Measurements from ENCODE around the gene PKN3.
"Not testable (repeated sequence)": the region's sequence is repeated elsewhere in the genome, so short reads cannot be mapped to it uniquely, and the experiment has no call there.

The PKN3 gene

GRCh38 chr9:128694344-128694743, 8.0 kb upstream of the PKN3 start:
- H2BK120ac ChIP-seq (ENCODE audit: insufficient read depth, low read length, poor library complexity) = no peak overlapping the region
- no peak overlapping the region for H4K8ac ChIP-seq (ENCODE audit: low read depth, low read length)
- H3K4me2 ChIP-seq (ENCODE audit: low read length) = no peak overlapping the region
- H3K18ac ChIP-seq (ENCODE audit: low read length) = no peak overlapping the region
- no peak overlapping the region for H3K23ac ChIP-seq (ENCODE audit: low read length)
- H3K9me3 ChIP-seq (ENCODE audit: insufficient read depth, low read depth, low read length) = no peaks in the 10 kb centered on the region
- H3K36me3 ChIP-seq (ENCODE audit: control insufficient read depth in 1 of 2, insufficient read depth in 2 of 2, low read length in 2 of 2) = peaks cover 7 to 25% of the 10 kb centered on the region in 2 experiments
- H2BK12ac ChIP-seq (ENCODE audit: low read length) = no peak overlapping the region
- no peak overlapping the region for H3K14ac ChIP-seq (ENCODE audit: low read length)
- no peak overlapping the region for H2BK5ac ChIP-seq (ENCODE audit: low read depth, low read length, poor library complexity)
- H3K79me2 ChIP-seq (ENCODE audit: control insufficient read depth, insufficient read depth, low read length, poor library complexity) = peaks cover 9% of the 10 kb centered on the region
- no peak overlapping the region for H3K9ac ChIP-seq (ENCODE audit: low read length)
- no peak overlapping the region for H4K91ac ChIP-seq (ENCODE audit: low read depth, low read length)
- H2AFZ ChIP-seq (ENCODE audit: insufficient read depth, low read length, poor library complexity) = no peak overlapping the region
- H3K27ac ChIP-seq (ENCODE audit: low read depth, low read length) = no peak overlapping the region
- no peaks in the 10 kb centered on the region for H3K4me1 ChIP-seq (ENCODE audit: control insufficient read depth in 1 of 2, insufficient read depth in 2 of 2, low read length in 2 of 2)
- H4K12ac ChIP-seq (ENCODE audit: low read depth, low read length) = no peak overlapping the region
- no peak overlapping the region for H2AK5ac ChIP-seq (ENCODE audit: low read length)
- no CpG with 5 or more reads among the region's 6 CpGs for WGBS (ENCODE audit: extremely low coverage, insufficient coverage, insufficient read length)
- no peak overlapping the region for H3K4me3 ChIP-seq (ENCODE audit: low read depth, low read length)
- no peak for DNase-seq
- no peaks in the 10 kb centered on the region for H3K27me3 ChIP-seq (ENCODE audit: insufficient read depth, low read length)
- peaks cover 7% of the 10 kb centered on the region for H3K79me1 ChIP-seq (ENCODE audit: low read length)
- H3K4ac ChIP-seq (ENCODE audit: low read depth, low read length) = no peak overlapping the region

GRCh38 chr9:128696923-128697707, 5.2 kb upstream of the PKN3 start:
- Histone ChIP-seq H3K4ac (ENCODE audit: low read depth, low read length) (no peak overlapping the region), H3K23ac (ENCODE audit: low read length) (no peak overlapping the region), H2AK5ac (ENCODE audit: low read length) (no peak overlapping the region), H3K18ac (ENCODE audit: low read length) (no peak overlapping the region), H3K4me2 (ENCODE audit: low read length) (no peak overlapping the region), H3K79me2 (ENCODE audit: control insufficient read depth, insufficient read depth, low read length, poor library complexity) (no peaks in the 10 kb centered on the region), H3K36me3 (ENCODE audit: control insufficient read depth in 1 of 2, insufficient read depth in 2 of 2, low read length in 2 of 2) (peaks cover 3 to 19% of the 10 kb centered on the region in 2 experiments), H3K14ac (ENCODE audit: low read length) (no peak overlapping the region), H3K27ac (ENCODE audit: low read depth, low read length) (no peak overlapping the region), H3K9ac (ENCODE audit: low read length) (no peak overlapping the region), H4K8ac (ENCODE audit: low read depth, low read length) (no peak overlapping the region), H3K4me3 (ENCODE audit: low read depth, low read length) (no peak overlapping the region), H4K12ac (ENCODE audit: low read depth, low read length) (no peak overlapping the region), H2BK12ac (ENCODE audit: low read length) (no peak overlapping the region), H2AFZ (ENCODE audit: insufficient read depth, low read length, poor library complexity) (no peak overlapping the region), H4K91ac (ENCODE audit: low read depth, low read length) (no peak overlapping the region), H3K79me1 (ENCODE audit: low read length) (no peaks in the 10 kb centered on the region), H3K9me3 (ENCODE audit: insufficient read depth, low read depth, low read length) (no peaks in the 10 kb centered on the region), H2BK5ac (ENCODE audit: low read depth, low read length, poor library complexity) (no peak overlapping the region), H3K4me1 (ENCODE audit: control insufficient read depth in 1 of 2, insufficient read depth in 2 of 2, low read length in 2 of 2) (peaks cover 4 to 5% of the 10 kb centered on the region in 2 experiments), H2BK120ac (ENCODE audit: insufficient read depth, low read length, poor library complexity) (no peak overlapping the region), H3K27me3 (ENCODE audit: insufficient read depth, low read length) (no peaks in the 10 kb centered on the region)
- no CpG with 5 or more reads among the region's 8 CpGs for WGBS (ENCODE audit: extremely low coverage, insufficient coverage, insufficient read length)
- DNase-seq = no peak

- not testable (repeated sequence) for H3K27me3 ChIP-seq (ENCODE audit: insufficient read depth, low read length); H2AK5ac ChIP-seq (ENCODE audit: low read length); H4K8ac ChIP-seq (ENCODE audit: low read depth, low read length); H2BK120ac ChIP-seq (ENCODE audit: insufficient read depth, low read length, poor library complexity); H3K9ac ChIP-seq (ENCODE audit: low read length); H2BK12ac ChIP-seq (ENCODE audit: low read length); H3K23ac ChIP-seq (ENCODE audit: low read length); H3K18ac ChIP-seq (ENCODE audit: low read length); H3K4me2 ChIP-seq (ENCODE audit: low read length); H3K14ac ChIP-seq (ENCODE audit: low read length); H4K91ac ChIP-seq (ENCODE audit: low read depth, low read length); H3K36me3 ChIP-seq (ENCODE audit: control insufficient read depth in 1 of 2, insufficient read depth in 2 of 2, low read length in 2 of 2); DNase-seq; H4K12ac ChIP-seq (ENCODE audit: low read depth, low read length); H3K79me1 ChIP-seq (ENCODE audit: low read length); H3K79me2 ChIP-seq (ENCODE audit: control insufficient read depth, insufficient read depth, low read length, poor library complexity); H3K9me3 ChIP-seq (ENCODE audit: insufficient read depth, low read depth, low read length); H3K4ac ChIP-seq (ENCODE audit: low read depth, low read length); H2AFZ ChIP-seq (ENCODE audit: insufficient read depth, low read length, poor library complexity); H2BK5ac ChIP-seq (ENCODE audit: low read depth, low read length, poor library complexity); H3K4me3 ChIP-seq (ENCODE audit: low read depth, low read length); H3K27ac ChIP-seq (ENCODE audit: low read depth, low read length)
- peaks cover 9 to 11% of the 10 kb centered on the region in 2 experiments for H3K4me1 ChIP-seq (ENCODE audit: control insufficient read depth in 1 of 2, insufficient read depth in 2 of 2, low read length in 2 of 2)
- no CpG with 5 or more reads among the region's 30 CpGs for WGBS (ENCODE audit: extremely low coverage, insufficient coverage, insufficient read length)
These were observed 3.1 kb upstream of the PKN3 start for GRCh38 chr9:128699096-128699795.

GRCh38 chr9:128701227-128701854, 962 bp upstream of the PKN3 start:
- no CpG with 5 or more reads among the region's 10 CpGs for WGBS (ENCODE audit: extremely low coverage, insufficient coverage, insufficient read length)
- Histone ChIP-seq H2BK5ac (ENCODE audit: low read depth, low read length, poor library complexity) (no peak overlapping the region), H2AK5ac (ENCODE audit: low read length) (no peak overlapping the region), H3K14ac (ENCODE audit: low read length) (no peak overlapping the region), H3K9me3 (ENCODE audit: insufficient read depth, low read depth, low read length) (peaks cover 3% of the 10 kb centered on the region), H3K36me3 (ENCODE audit: control insufficient read depth in 1 of 2, insufficient read depth in 2 of 2, low read length in 2 of 2) (peaks cover 8 to 9% of the 10 kb centered on the region in 2 experiments), H3K4me2 (ENCODE audit: low read length) (no peak overlapping the region), H3K27me3 (ENCODE audit: insufficient read depth, low read length) (no peaks in the 10 kb centered on the region), H2BK120ac (ENCODE audit: insufficient read depth, low read length, poor library complexity) (no peak overlapping the region), H3K79me2 (ENCODE audit: control insufficient read depth, insufficient read depth, low read length, poor library complexity) (peaks cover 4% of the 10 kb centered on the region), H3K27ac (ENCODE audit: low read depth, low read length) (no peak overlapping the region), H2BK12ac (ENCODE audit: low read length) (no peak overlapping the region), H3K9ac (ENCODE audit: low read length) (no peak overlapping the region), H4K8ac (ENCODE audit: low read depth, low read length) (no peak overlapping the region), H3K4me3 (ENCODE audit: low read depth, low read length) (no peak overlapping the region), H4K12ac (ENCODE audit: low read depth, low read length) (no peak overlapping the region), H3K18ac (ENCODE audit: low read length) (no peak overlapping the region), H4K91ac (ENCODE audit: low read depth, low read length) (no peak overlapping the region), H3K23ac (ENCODE audit: low read length) (no peak overlapping the region), H3K4ac (ENCODE audit: low read depth, low read length) (no peak overlapping the region), H3K79me1 (ENCODE audit: low read length) (peaks cover 5% of the 10 kb centered on the region), H3K4me1 (ENCODE audit: control insufficient read depth in 1 of 2, insufficient read depth in 2 of 2, low read length in 2 of 2) (peaks cover 9 to 11% of the 10 kb centered on the region in 2 experiments), H2AFZ (ENCODE audit: insufficient read depth, low read length, poor library complexity) (no peak overlapping the region)
- no peak for DNase-seq
